Thyroid gland (tissue), 4 donors: ENCODE measurements around the gene L1CAM. TPM values are rescaled to one million over a fixed set of nuclear protein-coding genes. Genes with fewer than 3 reads are reported as not detected.

Experiments
- DNase-seq, 2 donors: peaks; one replicate each; pipeline ENCODE4 v3.0.0-alpha.2; 2019
- H3K27ac ChIP-seq, 3 donors: fragments of 200-600 bp; sonication (generic); 1 replicate in 2 of 3; 2 replicates in 1 of 3; pipeline ENCODE4 v1.5.1; 2016 to 2019; ENCODE audit warnings: mild to moderate bottlenecking in 1 of 3, moderate library complexity in 1 of 3
- H3K27me3 ChIP-seq: fragments of 200-600 bp; sonication (generic); one replicate; pipeline ENCODE4 v1.5.1; 2019
- H3K36me3 ChIP-seq, 2 donors: fragments of 200-600 bp; sonication (generic); one replicate each; pipeline ENCODE4 v1.5.1; 2016 to 2019
- H3K4me1 ChIP-seq, 2 donors: fragments of 200-600 bp; sonication (generic); one replicate each; pipeline ENCODE4 v1.5.1; 2017 to 2019
- H3K4me3 ChIP-seq, 3 donors: fragments of 200-600 bp; sonication (generic); replicated peaks in 1 of 3; 1 replicate in 2 of 3; 2 replicates in 1 of 3; pipeline ENCODE4 v1.5.1; 2016; ENCODE audit warnings: mild to moderate bottlenecking in 1 of 3
- H3K9me3 ChIP-seq: fragments of 200-600 bp; sonication (generic); one replicate; pipeline ENCODE4 v1.5.1; 2017
- POLR2A ChIP-seq, 2 donors: fragments of 450-650 bp; IDR thresholded peaks; one replicate each; pipeline ENCODE4 v1.6.1; 2017; ENCODE audit warnings: antibody characterized with exemption in 2 of 2, mild to moderate bottlenecking in 2 of 2, moderate library complexity in 1 of 2
- WGBS, 2 donors: methylation state at CpG; one replicate each; pipeline ENCODE4 v1.1.5; 2017; 5-methylcytosine and 5-hydroxymethylcytosine counted together
- intact Hi-C: fragments of 100-400 bp; cut with DNase I; formaldehyde crosslinking; loops from one replicate; pipeline ENCODE4 v1.15.1; 2023
- total RNA-seq, 4 donors: library from RNA; depleted of rRNA; stranded (reverse); fragments of >200 nt; gene quantifications; one replicate each; pipeline ENCODE4 v1.2.3, GENCODE V29; 2016
- TF ChIP-seq, protein P1 (sequence below), 6 experiments: fragments of 200-600 bp in 3 of 6; fragments of 450-650 bp in 3 of 6; sonication (generic) in 3 of 6; IDR thresholded peaks; one replicate each; pipeline ENCODE4 v1.5.1; 2016 to 2019; ENCODE audit warnings: antibody characterized with exemption in 6 of 6, mild to moderate bottlenecking in 2 of 6, inconsistent platforms in 1 of 6, moderate library complexity in 1 of 6

Gene L1CAM
- total RNA-seq, 4 donors from 2014 or later = 0.45 to 2.2 (median 0.75) TPM

DNA sequence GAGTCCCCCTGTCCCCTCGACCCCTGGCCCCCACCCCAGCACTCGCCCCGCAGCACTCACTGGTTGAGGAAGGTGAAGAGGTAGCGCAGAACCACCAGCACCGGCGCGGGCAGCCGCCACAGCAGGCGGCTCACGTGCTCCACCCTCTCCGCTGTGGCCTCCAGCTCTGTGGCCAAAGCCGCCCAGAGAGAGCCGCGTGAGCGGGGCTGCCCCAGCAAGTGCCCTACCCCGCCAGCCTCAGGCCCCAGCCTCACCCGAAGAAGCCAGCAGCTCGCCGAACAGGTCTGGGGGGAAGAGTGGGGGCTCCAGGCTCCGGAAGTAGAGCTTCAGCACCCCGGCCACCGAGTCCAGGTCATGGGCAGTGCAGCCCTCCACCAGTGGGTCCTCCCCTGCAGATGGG is 24.5 kb upstream of the L1CAM start:
- Histone ChIP-seq H3K27me3 (no peaks in the 10 kb centered on the region), H3K27ac (no peak overlapping the region), H3K4me3 (no peak overlapping the region), H3K36me3 (no peaks in the 10 kb centered on the region), H3K4me1 (no peaks in the 10 kb centered on the region), H3K9me3 (no peaks in the 10 kb centered on the region)
- intact Hi-C loops = no loop called here
- DNase-seq = no peak
- TF ChIP-seq, protein P1, sequence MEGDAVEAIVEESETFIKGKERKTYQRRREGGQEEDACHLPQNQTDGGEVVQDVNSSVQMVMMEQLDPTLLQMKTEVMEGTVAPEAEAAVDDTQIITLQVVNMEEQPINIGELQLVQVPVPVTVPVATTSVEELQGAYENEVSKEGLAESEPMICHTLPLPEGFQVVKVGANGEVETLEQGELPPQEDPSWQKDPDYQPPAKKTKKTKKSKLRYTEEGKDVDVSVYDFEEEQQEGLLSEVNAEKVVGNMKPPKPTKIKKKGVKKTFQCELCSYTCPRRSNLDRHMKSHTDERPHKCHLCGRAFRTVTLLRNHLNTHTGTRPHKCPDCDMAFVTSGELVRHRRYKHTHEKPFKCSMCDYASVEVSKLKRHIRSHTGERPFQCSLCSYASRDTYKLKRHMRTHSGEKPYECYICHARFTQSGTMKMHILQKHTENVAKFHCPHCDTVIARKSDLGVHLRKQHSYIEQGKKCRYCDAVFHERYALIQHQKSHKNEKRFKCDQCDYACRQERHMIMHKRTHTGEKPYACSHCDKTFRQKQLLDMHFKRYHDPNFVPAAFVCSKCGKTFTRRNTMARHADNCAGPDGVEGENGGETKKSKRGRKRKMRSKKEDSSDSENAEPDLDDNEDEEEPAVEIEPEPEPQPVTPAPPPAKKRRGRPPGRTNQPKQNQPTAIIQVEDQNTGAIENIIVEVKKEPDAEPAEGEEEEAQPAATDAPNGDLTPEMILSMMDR (IDR thresholded peaks at IDR 0.05) = no peak
- no peak for TF ChIP-seq POLR2A (IDR thresholded peaks at IDR 0.05)
- WGBS, 2 donors = no CpG with 5 or more reads among the region's 22 CpGs

DNA sequence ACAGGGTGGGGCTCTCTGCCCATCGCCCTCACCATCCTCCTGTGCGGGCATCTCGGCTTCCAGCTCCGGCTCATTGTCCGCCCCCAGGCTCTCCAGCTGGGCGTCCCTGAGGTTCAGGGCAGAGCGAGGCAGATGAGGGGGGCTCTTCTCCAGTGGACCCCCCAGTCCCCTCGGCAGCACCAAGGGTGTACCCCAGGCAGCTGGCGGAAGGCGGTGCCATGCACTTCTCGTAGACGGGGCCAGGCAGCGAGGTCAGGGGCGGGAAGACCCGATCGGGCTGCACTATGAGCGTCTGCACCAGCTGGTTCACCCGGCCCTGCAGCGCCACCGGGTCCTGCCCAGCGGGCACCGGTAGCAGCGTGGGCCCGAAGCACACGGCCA is 24.0 kb upstream of the L1CAM start:
- intact Hi-C loops = no loop called here
- no peaks in the 10 kb centered on the region for H3K4me1 ChIP-seq
- DNase-seq = no peak
- H3K9me3 ChIP-seq = no peaks in the 10 kb centered on the region
- no peaks in the 10 kb centered on the region for H3K36me3 ChIP-seq
- H3K4me3 ChIP-seq = no peak overlapping the region
- H3K27me3 ChIP-seq = no peaks in the 10 kb centered on the region
- no peak overlapping the region for H3K27ac ChIP-seq
- TF ChIP-seq POLR2A (IDR thresholded peaks at IDR 0.05) = no peak
- TF ChIP-seq, protein P1 (IDR thresholded peaks at IDR 0.05) = no peak
- WGBS, 2 donors = no CpG with 5 or more reads among the region's 25 CpGs

DNA sequence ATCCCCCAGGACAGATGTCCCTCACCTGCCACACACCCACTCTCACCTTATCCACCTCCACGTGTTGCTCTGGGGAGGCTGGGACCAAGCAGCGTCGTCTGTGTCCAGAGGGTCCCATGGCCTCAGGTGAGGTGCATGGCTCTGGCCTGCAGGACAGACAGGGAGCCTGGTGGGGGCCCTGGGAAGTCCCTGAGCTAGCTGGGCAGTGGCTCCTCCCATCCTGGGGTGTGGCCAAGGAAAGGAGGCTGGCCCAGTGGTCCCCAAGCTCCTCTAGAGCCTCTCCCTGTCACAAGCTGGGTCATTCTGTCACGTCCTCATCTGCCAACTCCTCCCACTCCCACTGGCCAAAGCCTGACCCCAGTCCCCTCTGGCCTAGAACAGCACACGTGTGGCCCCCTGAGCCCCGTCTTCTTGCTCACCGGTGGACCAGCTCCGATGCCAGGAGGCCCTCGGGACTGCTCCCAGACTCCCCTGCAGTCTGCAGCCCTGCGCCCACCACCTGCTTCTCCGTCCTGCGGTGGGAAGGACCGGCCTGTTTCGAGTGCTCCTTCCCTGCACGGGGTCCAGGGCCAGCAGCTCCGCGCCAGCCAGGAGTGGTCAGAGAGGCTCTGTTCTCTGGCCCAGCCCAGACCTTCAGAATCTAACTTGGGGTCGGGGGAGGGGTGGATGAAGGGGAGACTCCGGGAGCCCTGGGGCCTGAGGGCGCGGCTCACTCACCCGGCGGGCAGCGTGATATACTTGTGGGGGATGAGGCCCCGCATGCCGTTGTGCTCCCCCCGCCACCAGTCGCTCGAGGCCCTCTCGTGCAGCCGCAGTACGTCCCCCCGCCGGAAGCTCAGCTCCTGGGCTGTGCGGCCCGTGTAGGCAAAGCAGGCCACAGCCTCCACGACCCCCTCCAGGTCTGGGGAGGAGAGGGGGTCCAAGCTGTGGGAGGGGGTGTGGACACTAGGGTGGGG is 23.3 kb upstream of the L1CAM start:
- Histone ChIP-seq H3K4me3 (no peak overlapping the region), H3K27ac (no peak overlapping the region), H3K4me1 (no peaks in the 10 kb centered on the region), H3K9me3 (no peaks in the 10 kb centered on the region), H3K27me3 (no peaks in the 10 kb centered on the region), H3K36me3 (no peaks in the 10 kb centered on the region)
- TF ChIP-seq, protein P1 (IDR thresholded peaks at IDR 0.05) = no peak
- TF ChIP-seq POLR2A (IDR thresholded peaks at IDR 0.05) = no peak
- 53 to 57% methylated on average over 5 of the region's 37 CpGs for WGBS, 2 donors
- intact Hi-C loops = no loop called here
- DNase-seq = no peak

DNA sequence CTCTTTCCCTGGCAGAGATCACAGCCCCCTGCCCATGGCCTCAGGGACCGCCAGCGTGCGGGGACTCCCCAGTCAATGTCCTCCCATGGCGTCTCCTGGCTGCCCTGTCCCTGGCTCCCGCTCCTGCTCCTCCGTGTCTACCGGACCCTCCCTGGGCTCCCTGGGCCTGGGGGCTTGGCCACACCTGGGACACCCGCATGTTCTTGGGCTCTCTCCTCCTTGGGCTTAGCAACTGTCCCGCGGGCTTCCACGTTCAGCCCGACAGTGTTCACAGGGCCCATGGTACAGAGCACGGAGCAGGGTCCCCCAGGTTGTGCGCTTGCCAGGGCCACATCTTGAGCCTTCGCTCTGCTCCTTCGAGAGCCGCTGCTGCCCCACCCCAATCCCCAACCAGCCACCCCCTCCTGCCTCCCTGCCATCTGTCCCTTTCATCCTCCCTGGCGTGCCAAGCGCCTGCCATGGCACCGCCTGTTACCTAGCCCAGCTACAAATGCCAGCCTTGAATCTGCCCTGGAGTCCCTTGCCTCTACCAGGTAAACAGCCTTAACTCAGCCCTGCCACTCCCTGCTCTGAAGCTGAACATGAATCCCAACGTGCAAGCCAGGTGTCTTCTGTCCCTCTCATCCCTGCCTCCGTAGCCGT is 22.4 kb upstream of the L1CAM start:
- intact Hi-C loops = no loop called here
- Histone ChIP-seq H3K27me3 (no peaks in the 10 kb centered on the region), H3K36me3 (no peaks in the 10 kb centered on the region), H3K4me1 (no peaks in the 10 kb centered on the region), H3K9me3 (no peaks in the 10 kb centered on the region), H3K4me3 (no peak overlapping the region), H3K27ac (no peak overlapping the region)
- no peak for DNase-seq
- no peak for TF ChIP-seq POLR2A (IDR thresholded peaks at IDR 0.05)
- TF ChIP-seq, protein P1 (IDR thresholded peaks at IDR 0.05) = no peak
- WGBS, 2 donors = 90 to 95% methylated on average over 11 to 16 of the region's 23 CpGs

DNA sequence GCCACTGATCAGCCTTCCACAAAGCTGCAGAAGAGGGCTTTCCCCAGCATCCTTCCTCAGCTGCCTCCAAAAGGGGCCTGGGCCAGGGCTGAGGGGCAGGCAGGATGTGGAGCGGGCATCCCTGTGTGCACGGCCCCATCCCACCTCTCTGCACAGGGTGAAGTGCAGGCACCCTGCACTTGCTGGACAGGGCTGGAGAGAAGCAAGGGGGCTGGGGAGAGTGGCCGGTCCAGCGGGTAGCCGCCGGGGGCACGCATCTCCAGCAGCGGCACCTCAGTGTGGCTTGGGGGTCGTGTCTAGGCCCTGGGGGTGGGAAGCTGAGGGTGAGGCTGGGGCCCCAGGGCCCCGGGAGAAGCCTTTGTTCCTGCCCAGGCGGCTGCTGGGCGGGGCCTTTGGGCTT is 21.5 kb upstream of the L1CAM start:
- TF ChIP-seq, protein P1 (IDR thresholded peaks at IDR 0.05) = no peak
- no peak for TF ChIP-seq POLR2A (IDR thresholded peaks at IDR 0.05)
- no CpG with 5 or more reads among the region's 12 CpGs for WGBS, 2 donors
- no peaks in the 10 kb centered on the region for H3K27me3 ChIP-seq
- DNase-seq = no peak
- no peaks in the 10 kb centered on the region for H3K9me3 ChIP-seq
- no peaks in the 10 kb centered on the region for H3K4me1 ChIP-seq
- no peak overlapping the region for H3K27ac ChIP-seq
- H3K4me3 ChIP-seq = no peak overlapping the region
- H3K36me3 ChIP-seq = no peaks in the 10 kb centered on the region
- intact Hi-C loops = no loop called here
